H54 (cell line): ENCODE measurements around the gene ZFAND6.

Experiments
- DNase-seq: peaks from one replicate; pipeline ENCODE4 v3.0.0; 2011; ENCODE audit warnings: low spot score, mixed read lengths; ENCODE audit not compliant: insufficient read length
- FAIRE-seq: peaks from 3 replicates; lab custom pipeline; 2011; peaks lifted over from hg19 to GRCh38; lab: Jason Lieb, UNC
- POLR2A ChIP-seq: IDR thresholded peaks from 2 replicates; pipeline ENCODE4 v1.6.1; 2011; ENCODE audit warnings: low read depth, mild to moderate bottlenecking, low read length

The ZFAND6 gene

GRCh38 chr15:80183306-80183705 lies 123.8 kb downstream of the ZFAND6 start:
- FAIRE-seq (no peak), DNase-seq (no peak)
- no peak for TF ChIP-seq POLR2A

GRCh38 chr15:80183886-80184285 lies 124.4 kb downstream of the ZFAND6 start:
- TF ChIP-seq POLR2A: no peak
- DNase-seq (no peak), FAIRE-seq (no peak)

GRCh38 chr15:80184554-80184953 lies 125.1 kb downstream of the ZFAND6 start:
- TF ChIP-seq POLR2A: no peak
- FAIRE-seq (no peak), DNase-seq (no peak)

- TF ChIP-seq POLR2A: no peak
- FAIRE-seq (no peak), DNase-seq (no peak)
Observed at GRCh38 chr15:80185152-80185551, 125.7 kb downstream of the ZFAND6 start.

- no peak for TF ChIP-seq POLR2A
- DNase-seq: no peak
- FAIRE-seq: no peak
Observed at GRCh38 chr15:80186066-80186465, 126.6 kb downstream of the ZFAND6 start.

GRCh38 chr15:80186597-80186996 lies 127.1 kb downstream of the ZFAND6 start:
- no peak for DNase-seq
- TF ChIP-seq POLR2A: no peak
- no peak for FAIRE-seq
